ENCODE data around the gene MAPK13. TPM values are rescaled to one million over a fixed set of nuclear protein-coding genes. Genes with fewer than 3 reads are reported as not detected.
"Not testable (repeated sequence)": the region's sequence is repeated elsewhere in the genome, so short reads cannot be mapped to it uniquely, and the experiment has no call there.

MAPK13 gene
- total RNA-seq, 4 donors from 2014 or later = 62.2 to 136 (median 104) TPM

DNA sequence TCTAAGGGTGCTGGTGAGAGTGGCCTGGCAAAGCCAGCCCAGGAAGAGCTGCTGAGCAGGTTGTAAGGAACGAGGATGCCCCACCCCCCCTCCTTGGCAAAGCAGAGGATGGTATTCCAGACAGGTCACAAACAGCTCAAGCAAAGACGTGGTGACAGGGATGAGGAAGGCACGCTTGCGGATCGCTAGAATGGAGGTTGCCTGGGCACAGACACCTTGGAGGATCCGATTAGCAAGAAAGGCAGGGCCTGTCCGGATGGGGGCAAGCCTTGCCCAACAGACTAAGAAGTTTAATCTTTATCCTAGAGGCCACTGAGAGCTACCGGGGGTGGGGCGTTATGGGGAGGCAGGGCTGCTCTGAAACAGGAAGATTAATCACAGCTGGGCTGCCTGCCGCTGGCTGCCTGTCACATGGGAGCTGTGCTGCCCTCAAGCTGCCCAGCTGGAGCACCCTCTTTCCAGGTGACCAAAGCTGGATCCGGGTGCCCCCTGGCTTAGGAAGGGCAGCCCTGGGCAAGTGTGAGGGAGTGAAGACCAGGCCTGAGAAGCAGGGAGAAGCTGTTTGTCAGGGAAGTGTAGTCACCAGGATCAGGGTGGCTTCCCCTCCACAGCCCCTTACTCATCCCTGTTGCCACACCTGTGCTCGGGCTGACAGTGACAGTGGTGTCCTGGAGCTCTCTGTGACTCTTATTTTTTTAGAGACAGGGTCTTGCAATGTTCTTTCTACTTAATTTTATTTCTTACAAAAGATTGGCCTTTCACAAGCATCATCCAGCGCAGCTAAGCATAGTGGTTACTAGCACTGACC is 9.1 kb upstream of the MAPK13 start:
- Histone ChIP-seq H3K27me3 (no peaks in the 10 kb centered on the region), H3K27ac (peak overlapping the region; percentile 68 to 89 (median 76)), H3K4me1 (peaks cover 21 to 70% (median 29%) of the 10 kb centered on the region in 3 donors), H3K4me3 (peak overlapping the region in 2 of 4 donors; percentile 10 to 16), H3K9me3 (no peaks in the 10 kb centered on the region), H3K36me3 (peaks cover 0 to 21% (median 0%) of the 10 kb centered on the region in 3 donors)
- WGBS, 2 donors = 19 to 36% methylated on average over 4 to 11 of the region's 13 CpGs
- intact Hi-C loops (cut with DNase I) = loop anchor here (10.0 kb wide), 1 partner anchor 244 kb away; no protein-coding TSS in a partner anchor
- DNase-seq = no peak
- TF ChIP-seq POLR2A (IDR thresholded peaks at IDR 0.05) = no peak
- TF ChIP-seq CTCF (IDR thresholded peaks at IDR 0.05) = no peak

DNA sequence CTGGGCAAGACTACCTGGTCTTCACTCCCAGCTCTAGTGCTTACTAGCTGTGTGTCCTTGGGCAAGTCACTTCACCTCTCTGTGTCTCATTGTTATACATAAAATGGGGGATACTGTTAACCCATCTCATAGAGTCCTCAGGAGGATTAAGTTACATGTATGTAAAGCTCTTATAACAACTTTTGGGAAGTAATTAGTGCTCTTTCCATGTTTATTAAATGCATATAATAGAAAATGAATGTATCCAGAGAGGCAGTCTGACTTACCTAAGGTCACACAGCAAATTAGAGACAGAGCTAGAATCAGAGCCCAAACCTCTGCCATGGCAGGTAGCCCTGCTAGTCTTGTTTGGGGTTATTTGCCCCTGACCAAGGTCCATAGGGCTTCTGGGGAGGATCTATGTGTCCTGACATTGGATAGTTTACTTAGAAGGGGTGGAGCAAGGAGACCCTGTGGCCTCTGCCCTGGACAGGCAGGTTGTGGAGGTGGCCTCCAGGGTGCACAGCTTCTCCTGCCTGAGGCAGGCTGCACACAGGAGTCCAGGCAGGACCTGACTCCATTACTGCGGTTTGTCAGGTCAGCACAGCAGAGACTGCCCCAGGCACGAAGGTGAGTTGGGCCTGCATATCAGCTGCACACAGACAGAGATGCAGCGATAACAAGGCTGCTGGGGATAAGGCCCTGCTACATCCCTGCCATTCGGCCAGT is 8.4 kb upstream of the MAPK13 start:
- H3K4me3 ChIP-seq = no peak overlapping the region
- no peak for DNase-seq
- peaks cover 21 to 71% (median 29%) of the 10 kb centered on the region in 3 donors for H3K4me1 ChIP-seq
- peak overlapping the region in 3 of 4 donors; percentile 68 to 89 (median 82) for H3K27ac ChIP-seq
- H3K9me3 ChIP-seq = no peaks in the 10 kb centered on the region
- intact Hi-C loops (cut with DNase I) = loop anchor here (10.0 kb wide), 1 partner anchor 243 kb away; no protein-coding TSS in a partner anchor
- WGBS, 2 donors = 40 to 79% methylated on average over 1 to 3 of the region's 4 CpGs
- H3K27me3 ChIP-seq = no peaks in the 10 kb centered on the region
- H3K36me3 ChIP-seq = peaks cover 0 to 13% (median 0%) of the 10 kb centered on the region in 3 donors
- no peak for TF ChIP-seq CTCF (IDR thresholded peaks at IDR 0.05)
- TF ChIP-seq POLR2A (IDR thresholded peaks at IDR 0.05) = no peak

GRCh38 chr6:36122495-36123269 is 7.6 kb upstream of the MAPK13 start:
- Histone ChIP-seq H3K4me3 (no peak overlapping the region), H3K27me3 (no peaks in the 10 kb centered on the region), H3K36me3 (peaks cover 0 to 6% (median 0%) of the 10 kb centered on the region in 3 donors), H3K9me3 (no peaks in the 10 kb centered on the region), H3K27ac (peak overlapping the region in 1 of 4 donors; percentile 20), H3K4me1 (peaks cover 21 to 70% (median 29%) of the 10 kb centered on the region in 3 donors)
- WGBS, 2 donors = 69 to 86% methylated on average over 10 of the region's 11 CpGs
- intact Hi-C loops (cut with DNase I) = loop anchor here (10.0 kb wide), 1 partner anchor 242 kb away; no protein-coding TSS in a partner anchor
- no peak for DNase-seq
- no peak for TF ChIP-seq POLR2A (IDR thresholded peaks at IDR 0.05)
- TF ChIP-seq CTCF (IDR thresholded peaks at IDR 0.05) = no peak

- DNase-seq = peak; percentile 48
- intact Hi-C loops (cut with DNase I) = loop anchor here (10.0 kb wide), 1 partner anchor 241 kb away; no protein-coding TSS in a partner anchor
- no peaks in the 10 kb centered on the region for H3K36me3 ChIP-seq
- TF ChIP-seq POLR2A (IDR thresholded peaks at IDR 0.05) (no peak), CTCF (IDR thresholded peaks at IDR 0.05) (peak; percentile 72 to 84 (median 76))
- peaks cover 21 to 67% (median 29%) of the 10 kb centered on the region in 3 donors for H3K4me1 ChIP-seq
- peak overlapping the region in 1 of 4 donors; percentile 36 for H3K4me3 ChIP-seq
- H3K27ac ChIP-seq = peak overlapping the region in 3 of 4 donors; percentile 15 to 20 (median 19)
- no peaks in the 10 kb centered on the region for H3K27me3 ChIP-seq
- no peaks in the 10 kb centered on the region for H3K9me3 ChIP-seq
- WGBS, 2 donors = 19 to 39% methylated on average over 7 to 9 of the region's 10 CpGs
These were observed 6.8 kb upstream of the MAPK13 start for GRCh38 chr6:36123270-36124139.

DNA sequence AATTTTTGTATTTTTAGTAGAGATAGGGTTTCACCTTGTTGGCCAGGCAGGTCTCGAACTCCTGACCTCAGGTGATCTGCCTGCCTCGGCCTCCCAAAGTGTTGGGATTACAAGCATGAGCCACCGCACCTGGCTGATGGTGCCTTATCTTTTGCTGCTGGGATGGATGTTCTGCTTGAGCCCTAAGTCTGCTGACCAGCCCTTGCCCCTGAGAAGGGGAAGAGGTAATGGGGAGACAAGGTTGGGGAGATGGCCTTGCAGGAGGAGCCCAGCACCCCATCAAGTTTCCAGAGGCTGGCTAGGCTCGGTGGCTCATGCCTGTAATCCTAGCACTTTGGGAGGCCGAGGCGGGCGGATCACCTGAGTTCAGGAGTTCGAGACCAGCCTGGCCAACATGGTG is 6.0 kb upstream of the MAPK13 start:
- H3K9me3 ChIP-seq, H3K27ac ChIP-seq, DNase-seq, H3K36me3 ChIP-seq, H3K27me3 ChIP-seq: not testable (repeated sequence)
- Histone ChIP-seq H3K4me1 (peaks cover 21 to 67% (median 29%) of the 10 kb centered on the region in 3 donors), H3K4me3 (peak overlapping the region in 1 of 4 donors; percentile 36)
- 80 to 100% methylated on average over 1 to 8 of the region's 8 CpGs for WGBS, 2 donors
- intact Hi-C loops (cut with DNase I) = loop anchor here (10.0 kb wide), 1 partner anchor 240 kb away; no protein-coding TSS in a partner anchor

All from esophagus squamous epithelium (tissue), 5 donors.